Activated effector memory CD4-positive, alpha-beta T cell treated with anti-CD3 and anti-CD28 coated beads, Interleukin-2, amount 50 U/mL, for 16 hours (primary cell): ENCODE data around the gene MPPE1.
"Not testable (repeated sequence)": the region's sequence is repeated elsewhere in the genome, so short reads cannot be mapped to it uniquely, and the experiment has no call there.

ENCODE experiments used
- DNase-seq: peaks from one replicate; pipeline ENCODE4 v3.0.0-alpha.2; 2020

Gene MPPE1

DNA sequence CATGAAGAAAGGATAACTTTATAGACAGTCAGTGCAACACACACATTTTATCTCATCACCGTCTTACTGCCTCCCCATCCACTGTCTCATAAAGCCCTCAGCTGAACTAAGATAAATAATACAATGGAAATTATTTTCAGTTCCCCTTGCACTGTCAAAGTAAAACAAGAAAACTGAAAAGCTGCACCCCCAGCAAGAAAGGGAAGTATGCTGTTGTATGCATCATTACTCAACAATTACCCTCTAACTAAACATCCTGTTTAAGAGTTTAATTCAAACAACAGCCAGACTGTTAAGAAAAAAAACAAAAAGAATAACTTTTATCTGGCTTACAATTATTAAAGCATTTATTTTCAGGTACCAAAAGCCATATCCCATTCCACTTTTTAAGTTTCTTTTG lies 25.0 kb downstream of the MPPE1 start:
- no peak for DNase-seq

DNA sequence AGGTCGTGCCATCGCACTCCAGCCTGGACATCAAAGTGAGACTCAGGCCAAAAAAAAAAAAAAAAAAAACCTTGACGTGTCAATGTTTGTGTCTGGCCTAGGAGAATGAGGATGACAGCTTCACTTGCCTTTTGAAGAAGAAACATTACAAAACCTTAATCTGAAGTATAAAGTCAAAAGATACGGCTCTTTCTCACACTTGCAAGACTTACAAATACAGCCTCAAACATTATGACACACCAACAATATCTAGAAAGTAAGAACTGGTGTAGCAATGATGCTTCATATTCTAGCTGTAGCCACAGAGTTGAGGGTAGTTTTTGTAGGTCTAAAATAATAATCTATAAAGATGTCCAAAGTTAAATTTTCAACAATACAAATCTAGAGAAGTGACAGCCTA lies 25.5 kb downstream of the MPPE1 start:
- DNase-seq, result no peak

DNA sequence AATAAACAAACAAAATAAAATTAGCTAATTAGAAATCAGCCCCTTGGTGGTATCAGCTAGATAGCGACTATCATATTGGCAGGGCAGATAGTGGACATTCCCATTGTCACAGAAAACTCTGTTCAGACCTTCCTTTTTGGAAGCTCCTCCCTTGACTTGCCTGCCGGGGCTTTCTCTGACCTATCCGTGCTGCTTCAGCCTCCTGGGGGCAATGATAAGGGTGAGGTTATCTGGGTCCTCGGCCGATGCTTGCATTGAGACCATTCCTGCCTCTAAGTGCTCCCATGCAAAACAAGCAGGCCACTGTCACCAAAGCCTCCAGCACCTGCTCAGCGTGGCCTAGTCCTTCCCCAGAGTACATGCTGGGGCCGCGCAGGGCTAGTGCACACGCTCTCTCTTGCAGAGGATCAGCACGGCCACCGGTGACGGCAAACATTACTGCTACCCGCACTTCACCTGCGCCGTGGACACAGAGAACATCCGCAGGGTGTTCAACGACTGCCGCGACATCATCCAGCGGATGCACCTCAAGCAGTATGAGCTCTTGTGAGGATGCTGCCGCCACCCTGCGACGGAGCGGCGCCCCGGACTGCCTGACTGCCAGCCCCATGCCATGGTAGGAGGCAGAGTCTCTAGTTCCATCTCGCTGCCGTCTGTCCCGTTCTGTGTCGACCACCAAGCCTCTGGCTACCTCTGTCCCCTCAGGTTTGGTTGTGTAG lies 27.4 kb downstream of the MPPE1 start:
- no peak for DNase-seq

DNA sequence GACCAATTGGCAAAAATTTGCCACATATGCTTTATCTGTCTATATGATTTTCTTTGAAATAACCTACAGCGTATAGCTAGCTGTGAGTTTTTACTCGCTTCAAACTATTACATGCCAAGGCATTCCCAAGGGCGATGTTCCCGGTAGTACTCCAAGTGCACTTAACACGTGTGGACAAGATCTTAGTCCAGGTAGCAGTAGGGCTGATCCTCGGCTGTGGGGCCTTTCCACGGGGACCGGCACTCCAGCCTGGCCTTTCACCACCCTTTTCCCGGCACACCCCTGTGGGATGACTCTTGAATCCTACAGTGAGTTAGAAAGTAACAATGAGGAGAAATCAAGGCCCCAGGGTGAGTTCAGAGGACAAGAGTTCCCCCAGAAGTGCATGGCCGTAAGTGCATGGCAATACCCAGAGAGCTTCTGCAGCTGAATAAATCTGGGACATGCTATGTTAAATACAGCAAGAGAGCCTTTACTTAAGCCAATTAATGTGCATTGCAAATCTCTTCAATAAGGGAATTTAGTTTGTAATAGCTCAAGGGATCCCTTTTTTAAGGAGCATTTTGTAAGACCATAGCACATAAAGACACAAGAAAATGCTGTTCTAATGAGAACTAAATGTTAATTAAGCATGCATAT lies 30.5 kb downstream of the MPPE1 start:
- no peak for DNase-seq

DNA sequence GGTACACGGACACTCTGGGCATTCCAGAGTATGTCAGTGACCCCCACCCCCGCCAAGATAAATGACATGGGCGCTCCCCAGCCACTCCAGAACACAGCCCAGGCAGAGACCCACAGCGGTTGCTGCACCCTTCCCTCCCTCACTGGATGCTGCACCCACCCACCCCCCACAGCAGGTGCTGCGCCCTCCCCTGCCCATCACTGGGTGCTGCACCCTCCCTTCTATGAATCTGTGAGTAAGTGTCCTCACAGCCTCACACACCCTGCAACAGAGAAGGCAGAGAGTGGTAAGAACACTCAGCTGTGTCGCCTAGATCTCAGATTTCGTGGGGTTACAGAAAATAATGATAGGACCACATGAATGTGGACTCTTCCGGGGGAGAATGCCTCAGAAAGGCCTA lies 33.4 kb downstream of the MPPE1 start:
- no peak for DNase-seq

DNA sequence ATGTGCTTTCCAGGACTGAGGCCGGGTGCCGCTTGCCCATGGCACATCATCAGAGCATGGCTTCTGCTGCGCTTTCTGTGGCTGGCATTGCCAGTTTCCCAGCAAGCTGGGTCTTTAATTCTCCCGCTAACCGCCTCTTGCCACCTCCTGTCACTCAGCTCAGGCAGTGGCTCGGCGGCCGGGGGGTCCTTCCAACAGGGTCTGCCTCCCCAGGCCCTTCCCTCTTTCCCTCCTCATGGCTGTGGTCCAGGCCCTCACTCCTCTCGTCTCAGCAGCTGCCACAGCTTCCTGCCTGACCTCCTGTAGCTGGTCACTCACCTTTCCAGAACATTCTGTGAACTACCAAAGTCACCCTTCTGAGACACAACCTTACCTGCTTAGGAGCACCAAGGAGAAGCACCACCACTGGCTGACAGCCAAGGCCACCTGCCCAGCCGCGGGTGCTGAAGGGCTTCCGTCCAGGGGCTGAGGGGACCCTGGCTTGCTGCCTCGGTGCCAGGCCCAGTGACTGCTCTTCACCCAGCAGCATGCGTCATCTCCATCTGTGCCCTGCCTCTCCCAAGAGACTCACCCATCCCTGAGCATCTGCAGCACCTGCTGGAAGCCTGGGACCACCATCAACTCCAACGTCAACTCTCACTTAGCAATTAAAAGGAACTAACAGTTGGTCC lies 34.3 kb downstream of the MPPE1 start:
- no peak for DNase-seq

DNA sequence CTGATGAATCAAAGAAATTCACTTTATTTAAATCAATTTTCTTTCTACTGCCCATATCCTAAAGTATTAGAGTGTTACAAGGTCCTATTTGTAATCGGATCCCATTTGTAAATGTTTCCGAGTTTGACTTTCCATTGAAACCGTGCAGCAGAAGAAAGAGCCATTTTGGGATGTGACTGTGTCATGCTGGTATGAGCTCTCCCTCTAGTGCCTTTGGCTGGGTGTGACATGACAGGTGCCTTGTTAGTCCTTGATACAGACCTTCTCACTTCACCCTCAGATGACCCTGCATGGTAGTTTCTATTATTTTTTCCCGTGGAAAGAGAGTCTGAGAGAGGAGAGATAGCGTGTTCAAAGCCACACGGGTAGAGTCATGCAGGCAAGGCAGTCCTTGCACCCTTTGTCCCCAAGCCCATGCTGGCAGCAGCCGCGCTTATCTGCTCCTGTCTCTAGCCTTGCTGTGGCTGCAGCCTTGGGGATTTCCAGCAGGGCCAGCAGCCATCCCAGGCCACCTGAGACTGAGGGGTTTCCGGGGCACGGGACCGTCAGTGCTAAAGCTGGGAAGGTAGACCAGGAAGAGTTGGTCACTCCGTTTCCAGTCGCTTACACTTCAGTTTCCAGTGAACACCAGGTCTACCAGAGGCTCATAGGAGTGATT lies 35.5 kb downstream of the MPPE1 start:
- no peak for DNase-seq

DNA sequence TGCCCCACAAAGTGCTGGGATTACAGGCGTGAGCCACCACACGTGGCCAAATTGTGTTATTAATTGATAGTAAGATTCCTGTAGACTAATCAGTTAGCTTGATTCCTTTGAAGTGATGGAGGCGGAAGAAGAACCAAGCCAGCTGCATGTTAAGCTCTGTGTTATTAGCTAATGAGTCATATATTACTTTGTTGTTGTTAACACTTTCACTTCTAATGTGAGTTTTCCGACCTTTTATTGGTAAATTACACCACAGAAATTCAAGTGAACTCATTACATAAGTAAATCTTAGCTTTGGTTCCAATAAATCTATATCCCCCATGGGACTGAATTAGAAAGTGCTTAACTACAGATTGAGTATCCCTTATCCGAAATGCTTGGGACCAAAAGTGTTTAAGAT lies 36.6 kb downstream of the MPPE1 start:
- no peak for DNase-seq

DNA sequence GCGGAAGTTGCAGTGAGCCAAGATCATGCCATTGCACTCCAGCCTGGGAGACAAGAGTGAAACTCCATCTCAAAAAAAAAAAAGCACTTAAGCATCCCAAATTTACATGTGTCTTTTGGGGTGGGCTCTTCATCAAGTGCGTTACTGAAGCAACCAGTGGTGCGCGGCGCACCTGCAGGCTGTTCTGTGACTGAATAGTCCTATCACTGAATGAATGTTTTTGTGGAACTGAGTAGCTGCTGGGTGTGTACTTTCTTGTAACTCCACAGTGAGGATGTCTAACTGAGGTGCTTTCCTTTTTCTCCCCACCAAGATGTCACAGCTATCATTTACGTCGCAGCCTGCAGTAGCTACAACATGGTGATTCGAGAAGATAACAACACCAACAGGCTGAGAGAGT lies 39.9 kb downstream of the MPPE1 start:
- no peak for DNase-seq

DNA sequence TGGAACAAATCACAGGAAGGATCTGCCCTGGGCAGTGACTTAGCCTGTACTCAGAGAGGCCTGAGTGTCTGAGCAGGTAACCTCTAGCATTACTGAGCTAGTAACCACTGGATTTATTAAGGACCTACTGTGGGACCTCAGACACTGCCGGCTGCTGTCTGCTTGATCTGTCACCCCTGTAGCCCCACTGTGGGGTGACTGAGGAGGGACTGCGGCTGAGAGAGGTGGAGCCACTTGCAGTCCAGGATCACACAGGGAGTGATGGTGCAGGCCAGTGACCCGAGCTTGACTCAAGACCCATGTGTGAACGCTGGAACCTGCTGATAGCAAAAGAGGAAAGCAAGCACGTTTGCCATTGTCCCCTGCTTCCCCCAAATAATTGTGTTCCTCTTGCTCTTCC lies 41.4 kb downstream of the MPPE1 start:
- DNase-seq, result no peak

DNA sequence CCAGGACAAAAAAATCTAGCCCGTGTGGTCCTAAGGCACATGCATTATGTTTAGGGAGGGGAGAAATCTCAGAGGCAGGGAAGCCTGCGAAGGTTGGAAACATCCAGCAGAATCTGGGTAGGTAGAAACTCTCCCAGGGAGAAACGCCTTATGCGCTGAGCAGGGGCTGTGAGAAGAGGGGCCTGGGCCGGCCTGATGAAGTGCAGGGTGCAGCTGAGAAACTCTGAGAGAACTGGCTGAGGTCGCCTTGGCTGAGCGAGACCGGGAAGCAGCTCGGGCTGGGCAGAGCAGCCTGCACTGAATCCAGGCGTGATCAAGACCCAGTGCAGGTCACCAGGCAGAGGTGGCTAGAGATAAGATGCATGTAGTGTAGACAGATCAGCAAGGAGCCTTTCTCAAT lies 41.8 kb downstream of the MPPE1 start:
- DNase-seq, result no peak

DNA sequence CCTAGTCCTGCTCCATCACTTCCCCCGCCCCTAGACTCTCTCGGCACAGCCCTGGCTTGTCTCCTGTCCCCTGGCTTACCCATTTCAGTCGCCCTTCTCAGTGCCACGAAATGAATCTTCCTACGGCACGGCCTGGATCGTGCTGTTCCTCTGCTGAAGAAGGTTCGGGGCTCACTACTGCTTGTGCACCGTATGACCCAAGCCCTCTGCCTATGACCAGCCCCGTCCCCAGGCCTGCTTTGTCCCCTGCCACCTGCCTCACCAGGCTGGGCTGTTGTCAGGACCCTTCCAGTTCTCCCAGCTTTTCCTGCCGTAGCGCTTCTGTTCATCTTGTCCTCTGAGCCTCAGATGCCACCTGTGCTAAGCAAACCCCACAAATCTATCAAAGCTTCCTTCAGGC lies 43.0 kb downstream of the MPPE1 start:
- no peak for DNase-seq

DNA sequence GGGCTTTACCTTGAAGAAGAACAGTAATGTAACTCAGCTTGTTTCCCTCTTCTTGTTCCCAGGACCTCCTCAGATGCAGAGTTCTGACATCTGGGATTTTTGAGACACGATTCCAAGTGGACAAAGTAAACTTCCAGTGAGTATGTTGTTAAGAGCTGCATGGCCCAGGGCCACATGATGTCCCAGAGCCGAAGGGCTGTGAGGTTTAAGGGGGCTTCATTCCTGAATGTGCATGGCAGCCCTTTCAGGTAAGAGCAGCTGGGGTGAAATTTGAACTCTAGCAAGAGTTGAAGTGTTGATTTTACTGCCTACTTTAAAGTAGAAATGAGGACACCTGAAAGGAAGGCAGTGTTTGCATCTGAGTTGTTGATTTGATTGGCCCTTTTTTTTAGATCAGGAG lies 43.6 kb downstream of the MPPE1 start:
- DNase-seq, result no peak

DNA sequence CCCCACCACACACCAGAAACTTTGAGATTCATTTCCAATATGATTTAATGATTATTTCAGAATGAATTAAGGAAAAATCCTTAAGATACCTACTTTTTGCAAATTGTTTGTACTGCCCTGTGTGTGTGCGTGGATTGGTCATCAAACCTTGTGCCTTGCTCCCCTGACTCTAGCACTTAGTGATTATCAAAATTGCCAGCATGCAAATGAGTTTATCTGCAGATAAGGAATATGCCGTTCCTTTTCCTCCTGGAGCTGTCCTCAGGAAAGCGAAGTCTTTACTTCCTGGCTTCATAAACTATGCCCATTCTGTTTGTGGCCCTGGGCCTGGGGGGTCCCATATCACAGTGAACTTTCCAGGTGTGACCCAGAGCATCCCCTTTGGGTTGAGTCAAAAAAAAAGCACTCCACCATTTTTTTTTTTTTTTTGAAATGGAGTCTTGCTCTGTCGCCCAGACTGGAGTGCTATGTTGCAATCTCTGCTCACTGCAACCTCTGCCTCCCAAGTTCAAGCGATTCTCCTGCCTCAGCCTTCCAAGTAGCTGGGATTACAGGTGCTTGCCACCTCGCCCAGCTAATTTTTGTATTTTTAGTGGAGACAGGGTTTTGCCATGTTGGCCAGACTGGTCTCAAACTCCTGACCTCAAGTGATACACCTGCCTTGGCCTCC lies 45.5 kb downstream of the MPPE1 start:
- no peak for DNase-seq

DNA sequence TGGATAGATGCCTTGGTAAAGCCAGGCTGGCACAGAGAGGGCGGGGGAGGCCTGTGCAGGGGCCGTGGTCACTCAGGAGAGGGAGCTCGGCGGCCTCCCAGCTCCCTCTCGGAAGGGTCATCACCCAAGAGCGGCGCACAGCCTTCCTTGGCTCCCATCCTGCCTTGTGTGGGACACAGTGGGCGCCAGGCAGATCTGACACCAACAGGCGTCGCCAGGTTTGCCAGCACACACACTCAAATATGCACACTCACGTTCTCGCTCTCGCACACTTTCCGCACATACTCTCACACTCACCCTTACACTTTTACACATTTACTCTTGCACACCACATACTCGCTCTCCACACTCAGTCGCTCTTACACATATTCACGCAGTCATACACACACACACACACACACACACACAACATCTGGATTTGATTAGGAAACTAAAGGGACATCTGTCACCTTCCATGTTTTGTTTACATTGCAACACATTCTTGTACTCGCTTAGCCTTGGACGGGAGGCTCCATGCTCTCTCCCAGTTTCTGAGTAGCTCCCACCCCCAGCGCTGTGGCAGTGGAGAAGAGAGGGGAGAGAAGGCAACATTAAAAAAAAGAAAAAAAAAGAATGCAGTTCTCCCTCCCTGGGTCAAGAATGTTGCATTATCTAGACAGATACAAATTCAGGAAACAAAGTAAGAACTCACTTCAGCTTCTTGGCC lies 46.4 kb downstream of the MPPE1 start:
- DNase-seq, result no peak

DNA sequence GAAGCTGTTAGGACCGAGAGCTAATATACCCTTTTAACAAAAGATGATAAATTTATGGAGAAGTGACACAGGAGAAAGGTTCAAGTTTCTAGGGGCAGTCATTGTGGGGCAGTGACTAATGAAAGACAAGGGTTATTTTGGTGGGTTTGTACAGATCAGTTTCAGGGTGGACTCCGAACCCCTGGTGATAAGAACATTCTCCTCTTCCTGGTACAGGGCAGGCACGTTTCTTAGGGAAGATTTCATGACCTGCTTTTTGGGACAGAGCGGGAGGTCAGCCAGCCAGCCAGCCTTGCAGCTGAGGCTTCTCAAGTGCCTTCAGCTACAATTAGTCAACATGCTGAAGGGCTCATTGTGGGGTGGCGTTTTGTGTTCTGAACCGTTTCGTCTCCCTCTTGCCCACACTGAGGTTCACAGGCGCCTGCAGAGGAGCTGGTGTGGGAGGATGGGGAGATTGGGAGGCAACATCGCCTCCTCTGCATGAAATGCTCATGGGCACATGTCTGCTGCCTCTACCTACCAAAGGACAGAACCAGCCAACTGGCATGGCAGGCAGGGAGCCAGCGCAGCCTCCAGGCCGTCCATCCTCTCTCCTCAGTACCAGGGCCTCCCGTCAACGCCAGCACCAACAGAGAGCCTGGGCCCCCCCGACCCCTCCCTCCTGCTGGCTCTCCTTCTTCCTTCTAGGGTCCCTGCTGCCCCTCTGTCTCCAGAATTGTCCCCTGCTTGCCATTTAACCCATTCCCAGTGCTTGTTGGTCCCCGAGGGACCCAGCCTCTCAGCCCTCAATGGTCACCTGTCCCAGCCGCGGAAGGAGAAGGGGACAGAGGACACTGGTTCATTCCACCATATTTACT lies 47.3 kb downstream of the MPPE1 start:
- no peak for DNase-seq

DNA sequence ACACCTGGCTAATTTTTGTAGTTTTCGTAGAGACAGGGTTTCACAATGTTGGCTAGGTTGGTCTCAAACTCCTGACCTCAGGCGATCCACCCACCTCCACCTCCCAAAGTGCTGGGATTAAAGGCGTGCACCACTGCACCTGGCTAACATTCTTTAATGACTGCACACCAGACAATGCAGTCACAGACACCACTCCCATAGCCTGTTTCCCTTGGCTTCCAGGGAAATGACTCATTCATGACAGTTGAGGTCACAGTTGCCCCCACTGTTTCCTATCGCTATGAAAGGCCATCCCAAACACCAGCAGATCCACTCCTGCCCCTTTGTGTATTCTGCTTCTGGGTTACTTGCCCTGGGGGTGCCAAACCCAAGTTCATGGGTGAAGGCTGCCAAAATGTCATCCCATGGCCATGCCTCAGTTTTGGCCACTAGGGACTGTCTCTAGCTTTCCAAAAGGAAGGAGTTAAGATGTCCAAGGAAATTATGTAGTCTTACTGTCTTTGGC lies 48.2 kb downstream of the MPPE1 start:
- no peak for DNase-seq

DNA sequence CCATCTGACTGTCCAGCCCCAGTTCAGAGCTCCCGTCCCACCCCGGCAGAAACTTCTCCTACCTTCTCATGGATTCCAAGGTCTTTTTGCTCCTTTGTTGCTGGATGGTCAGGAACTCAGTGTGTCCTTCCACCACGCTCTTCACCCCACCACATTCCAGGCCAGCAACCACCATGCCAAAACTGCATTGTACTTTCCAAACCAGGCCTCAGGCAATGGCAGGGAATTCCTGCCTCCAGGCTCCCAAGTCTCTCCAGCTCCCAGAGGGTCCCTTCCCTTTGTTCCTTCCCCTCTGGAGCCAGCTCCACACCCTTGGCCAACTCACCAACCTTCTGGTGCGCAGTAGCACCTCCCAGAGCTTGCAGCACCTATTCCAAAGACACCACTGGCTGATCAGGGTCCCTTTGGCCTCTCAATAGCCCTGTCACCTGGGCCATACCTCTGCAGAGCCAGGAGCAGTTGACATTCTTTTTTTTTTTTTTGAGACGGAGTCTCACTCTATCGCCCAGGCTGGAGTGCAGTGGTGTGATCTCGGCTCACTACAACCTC lies 48.8 kb downstream of the MPPE1 start:
- no peak for DNase-seq

DNA sequence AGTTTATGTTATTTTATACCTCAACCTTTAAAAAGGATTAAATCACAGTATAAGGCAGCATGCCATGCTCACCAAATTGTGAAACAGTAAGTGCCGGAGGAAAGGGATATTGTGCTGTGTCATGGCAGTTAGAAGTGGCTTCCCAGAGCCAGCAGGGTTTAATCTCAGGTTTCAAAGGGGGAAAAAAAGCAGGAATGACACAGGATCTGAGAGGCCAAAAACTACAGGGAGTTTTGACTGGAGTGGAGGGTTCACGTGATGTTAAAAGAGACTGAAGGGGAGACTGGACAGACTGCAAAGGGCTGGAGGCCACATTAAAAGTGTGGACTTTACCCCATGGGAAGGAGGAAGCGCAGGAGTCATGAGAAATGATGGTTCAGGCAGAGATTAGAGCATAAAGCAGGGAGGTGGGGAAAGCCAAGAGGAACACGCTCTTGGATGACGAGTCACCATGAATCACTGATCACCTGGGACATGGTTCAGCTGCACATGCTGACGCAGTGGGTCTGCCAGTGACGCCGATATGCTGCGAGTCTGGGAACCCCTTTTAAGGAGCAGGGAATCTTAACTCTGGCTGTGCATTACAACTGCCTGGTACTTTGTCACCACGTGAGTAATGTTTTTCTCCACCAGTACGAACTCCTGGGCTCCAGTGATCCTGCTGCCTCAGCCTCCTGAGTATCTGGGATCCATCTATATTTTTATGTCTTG lies 50.8 kb downstream of the MPPE1 start:
- no peak for DNase-seq

DNA sequence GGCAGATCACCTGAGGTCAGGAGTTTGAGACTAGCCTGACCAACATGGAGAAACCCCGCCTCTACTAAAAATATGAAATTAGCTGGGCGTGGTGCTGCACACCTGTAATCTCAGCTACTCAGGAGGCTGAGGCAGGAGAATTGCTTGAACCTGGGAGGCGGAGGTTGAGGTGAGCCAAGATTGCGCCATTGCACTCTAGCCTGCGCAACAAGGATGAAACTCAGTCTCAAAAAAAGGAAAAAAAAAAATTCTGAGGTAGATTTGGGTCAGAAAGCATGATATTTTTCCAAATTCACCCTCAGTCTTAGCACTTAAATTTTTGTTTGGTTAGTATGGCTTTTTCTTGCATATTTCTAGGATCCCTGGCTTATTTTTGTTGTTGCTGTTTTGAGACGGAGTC lies 53.6 kb downstream of the MPPE1 start:
- DNase-seq, result not testable (repeated sequence)
